Peyer's patch (tissue), 4 donors: ENCODE results near the gene BLOC1S3. TPM values are rescaled to one million over a fixed set of nuclear protein-coding genes. Genes with fewer than 3 reads are reported as not detected.
A peak's percentile ranks its signal among the peaks of the same experiment; 100 is the strongest.

Experiments
- DNase-seq, 3 donors: peaks; one replicate each; pipeline ENCODE4 v3.0.0-alpha.2; 2017 to 2019
- H3K27ac ChIP-seq, 4 donors: fragments of 200-600 bp; sonication (generic); one replicate each; pipeline ENCODE4 v1.5.1; 2016 to 2019
- H3K27me3 ChIP-seq, 2 donors: fragments of 200-600 bp; sonication (generic); one replicate each; pipeline ENCODE4 v1.5.1; 2019
- H3K36me3 ChIP-seq, 3 donors: fragments of 200-600 bp; sonication (generic); one replicate each; pipeline ENCODE4 v1.5.1; 2016 to 2019
- H3K4me1 ChIP-seq, 4 donors: fragments of 200-600 bp; sonication (generic); one replicate each; pipeline ENCODE4 v1.5.1; 2016 to 2019
- H3K4me3 ChIP-seq, 4 donors: fragments of 200-600 bp; sonication (generic); 1 replicate in 3 of 4; 2 replicates in 1 of 4; pipeline ENCODE4 v1.5.1; 2016 to 2019; ENCODE audit warnings: mild to moderate bottlenecking in 1 of 4
- H3K9me3 ChIP-seq, 4 donors: fragments of 200-600 bp; sonication (generic); one replicate each; pipeline ENCODE4 v1.5.1; 2016 to 2019; ENCODE audit warnings: mild to moderate bottlenecking in 1 of 4
- POLR2A ChIP-seq, 2 donors: fragments of 450-650 bp; IDR thresholded peaks; one replicate each; pipeline ENCODE4 v1.5.1; 2017; ENCODE audit warnings: antibody characterized with exemption in 2 of 2, mild to moderate bottlenecking in 2 of 2, moderate library complexity in 2 of 2
- total RNA-seq, 4 donors: library from RNA; depleted of rRNA; stranded (reverse); fragments of >200 nt; gene quantifications; one replicate each; pipeline ENCODE4 v1.1.0, GENCODE V29; 2016
- TF ChIP-seq, protein P1 (sequence below), 6 experiments: fragments of 450-650 bp in 4 of 6; fragments of 200-600 bp in 2 of 6; sonication (generic) in 1 of 6; IDR thresholded peaks; one replicate each; pipeline ENCODE4 v1.5.1; 2017 to 2019; ENCODE audit warnings: antibody characterized with exemption in 6 of 6, mild to moderate bottlenecking in 3 of 6, moderate library complexity in 1 of 6

Gene BLOC1S3
- total RNA-seq, 4 donors from 2014 or later, result 6.6 to 18.0 (median 10.3) TPM

DNA sequence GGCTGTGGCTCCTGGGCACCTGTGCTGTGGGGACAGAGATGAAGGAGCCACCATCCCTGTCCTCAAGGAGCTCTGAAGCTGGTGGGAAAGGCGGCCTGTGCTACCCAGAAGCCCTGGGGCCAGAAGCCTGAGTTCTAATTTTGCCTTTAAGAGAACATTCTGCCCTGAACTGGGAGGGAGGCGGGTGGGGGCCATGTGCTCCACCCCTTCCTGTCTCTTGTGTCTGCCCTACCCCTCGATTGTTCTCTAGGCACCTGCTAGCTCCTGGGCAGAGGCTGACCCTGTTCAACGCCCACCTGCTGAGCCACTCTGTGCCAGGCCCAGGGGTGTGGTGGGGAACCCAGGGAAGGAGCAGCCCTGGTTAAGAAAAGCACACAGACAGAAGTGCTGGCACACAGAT is 6.4 kb upstream of the BLOC1S3 start:
- H3K27ac ChIP-seq, result peak overlapping the region in 2 of 4 donors; percentile 9 to 49
- no peaks in the 10 kb centered on the region for H3K36me3 ChIP-seq
- no peaks in the 10 kb centered on the region for H3K27me3 ChIP-seq
- no peaks in the 10 kb centered on the region for H3K9me3 ChIP-seq
- peak in 1 of 3 donors; percentile 46 for DNase-seq
- peaks cover 0 to 14% (median 5%) of the 10 kb centered on the region in 4 donors for H3K4me1 ChIP-seq
- H3K4me3 ChIP-seq, result no peak overlapping the region
- TF ChIP-seq POLR2A (IDR thresholded peaks at IDR 0.05), result no peak
- TF ChIP-seq, protein P1, sequence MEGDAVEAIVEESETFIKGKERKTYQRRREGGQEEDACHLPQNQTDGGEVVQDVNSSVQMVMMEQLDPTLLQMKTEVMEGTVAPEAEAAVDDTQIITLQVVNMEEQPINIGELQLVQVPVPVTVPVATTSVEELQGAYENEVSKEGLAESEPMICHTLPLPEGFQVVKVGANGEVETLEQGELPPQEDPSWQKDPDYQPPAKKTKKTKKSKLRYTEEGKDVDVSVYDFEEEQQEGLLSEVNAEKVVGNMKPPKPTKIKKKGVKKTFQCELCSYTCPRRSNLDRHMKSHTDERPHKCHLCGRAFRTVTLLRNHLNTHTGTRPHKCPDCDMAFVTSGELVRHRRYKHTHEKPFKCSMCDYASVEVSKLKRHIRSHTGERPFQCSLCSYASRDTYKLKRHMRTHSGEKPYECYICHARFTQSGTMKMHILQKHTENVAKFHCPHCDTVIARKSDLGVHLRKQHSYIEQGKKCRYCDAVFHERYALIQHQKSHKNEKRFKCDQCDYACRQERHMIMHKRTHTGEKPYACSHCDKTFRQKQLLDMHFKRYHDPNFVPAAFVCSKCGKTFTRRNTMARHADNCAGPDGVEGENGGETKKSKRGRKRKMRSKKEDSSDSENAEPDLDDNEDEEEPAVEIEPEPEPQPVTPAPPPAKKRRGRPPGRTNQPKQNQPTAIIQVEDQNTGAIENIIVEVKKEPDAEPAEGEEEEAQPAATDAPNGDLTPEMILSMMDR (IDR thresholded peaks at IDR 0.05), result no peak

DNA sequence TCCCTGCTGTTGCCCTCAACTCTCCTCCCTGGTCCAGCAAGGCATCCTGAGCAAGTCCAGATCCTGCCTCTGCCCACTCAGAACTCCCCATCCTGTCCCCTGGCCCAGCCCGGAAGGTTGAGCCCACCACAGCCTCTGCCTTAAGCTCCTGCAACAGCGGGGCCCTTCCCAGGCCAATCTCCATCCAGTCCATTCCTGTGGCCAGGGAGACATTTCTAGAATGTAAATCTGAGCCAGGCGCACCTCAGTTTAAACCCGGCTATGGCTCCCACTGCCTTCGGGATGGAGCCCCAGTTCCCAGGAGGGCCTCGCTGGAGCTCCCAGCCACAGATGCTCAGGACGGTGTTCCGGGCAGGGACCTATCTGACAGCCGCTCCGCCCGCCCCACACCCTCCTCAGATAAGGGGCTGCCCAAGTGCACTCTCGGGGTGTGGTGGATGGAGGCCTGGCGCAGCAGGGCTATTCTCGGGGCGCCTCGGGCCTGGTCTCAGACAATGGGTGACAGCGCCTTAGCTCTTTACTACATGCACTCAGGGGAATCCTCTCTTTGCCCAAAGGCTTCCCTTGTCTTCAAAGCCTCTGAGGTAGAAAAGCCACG is 5.9 kb upstream of the BLOC1S3 start:
- H3K4me3 ChIP-seq, result no peak overlapping the region
- H3K36me3 ChIP-seq, result no peaks in the 10 kb centered on the region
- TF ChIP-seq, protein P1 (IDR thresholded peaks at IDR 0.05), result no peak
- TF ChIP-seq POLR2A (IDR thresholded peaks at IDR 0.05), result no peak
- H3K4me1 ChIP-seq, result peaks cover 0 to 19% (median 10%) of the 10 kb centered on the region in 4 donors
- no peak for DNase-seq
- no peaks in the 10 kb centered on the region for H3K27me3 ChIP-seq
- no peaks in the 10 kb centered on the region for H3K9me3 ChIP-seq
- peak overlapping the region in 2 of 4 donors; percentile 9 to 49 for H3K27ac ChIP-seq

DNA sequence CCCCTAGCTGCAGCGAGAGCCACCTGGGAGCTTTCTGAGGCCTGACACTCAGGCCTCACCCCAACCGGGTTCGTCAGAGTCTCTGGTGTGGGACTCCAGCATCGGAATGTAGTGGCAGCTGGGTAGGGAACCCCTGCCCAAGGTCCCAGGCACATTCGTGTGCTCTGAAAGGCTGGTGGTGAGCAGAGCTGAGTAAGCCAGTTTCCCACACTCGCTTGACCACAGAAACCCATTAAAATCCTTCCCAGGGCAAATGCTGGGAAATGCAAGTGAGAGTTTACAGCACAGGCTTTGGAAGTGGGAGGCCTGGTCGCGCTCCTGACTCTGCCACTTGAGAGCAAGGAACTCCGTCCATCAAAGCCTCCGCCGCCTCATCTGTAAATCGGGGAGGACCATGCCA is 4.8 kb upstream of the BLOC1S3 start:
- Histone ChIP-seq H3K9me3 (no peaks in the 10 kb centered on the region), H3K4me1 (peaks cover 0 to 19% (median 11%) of the 10 kb centered on the region in 4 donors)

DNA sequence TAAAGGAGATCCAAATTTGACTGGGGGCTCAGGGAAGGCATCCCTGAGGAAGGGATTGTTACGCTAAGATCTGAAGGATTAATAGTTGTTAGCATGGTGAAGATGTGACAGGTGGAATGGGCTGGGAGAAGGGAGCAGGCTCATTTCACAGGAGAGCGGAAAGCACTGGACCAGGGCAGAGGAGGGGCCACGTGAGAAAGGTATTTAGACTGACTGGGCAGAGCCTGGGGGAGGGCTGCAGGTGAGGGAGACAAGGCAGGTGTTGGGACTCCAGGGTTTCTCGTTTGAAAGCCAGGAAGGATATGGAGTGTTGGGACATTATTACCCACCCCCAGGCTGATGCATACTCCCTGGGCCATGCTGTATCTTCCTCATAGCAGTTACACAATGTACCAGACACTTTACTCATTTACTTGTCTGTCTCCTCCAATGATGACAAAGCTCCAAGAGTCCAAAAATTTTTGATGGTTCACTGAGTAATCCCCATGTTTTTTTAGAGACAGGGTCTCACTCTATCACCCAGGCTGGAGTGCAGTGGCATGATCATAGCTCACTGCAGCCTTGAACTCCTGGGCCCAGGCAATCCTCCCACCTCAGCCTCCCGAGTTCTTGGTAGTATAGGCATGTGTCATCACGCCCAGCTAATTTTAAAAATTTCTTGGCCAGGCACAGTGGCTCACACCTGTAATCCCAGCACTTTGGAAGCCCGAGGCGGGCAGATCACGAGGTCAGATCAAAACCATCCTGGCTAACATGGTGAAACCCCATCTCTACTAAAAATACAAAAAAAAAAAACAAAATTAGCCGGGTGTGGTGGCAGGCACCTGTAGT is 2.9 kb upstream of the BLOC1S3 start:
- Histone ChIP-seq H3K36me3 (no peaks in the 10 kb centered on the region), H3K9me3 (no peaks in the 10 kb centered on the region), H3K4me3 (no peak overlapping the region), H3K4me1 (peaks cover 0 to 31% (median 21%) of the 10 kb centered on the region in 4 donors), H3K27ac (no peak overlapping the region), H3K27me3 (no peaks in the 10 kb centered on the region)
- DNase-seq, result no peak
- TF ChIP-seq, protein P1 (IDR thresholded peaks at IDR 0.05), result no peak
- no peak for TF ChIP-seq POLR2A (IDR thresholded peaks at IDR 0.05)

More for the DNA sequence above, 4.8 kb upstream of the BLOC1S3 start:
- H3K36me3 ChIP-seq, result no peaks in the 10 kb centered on the region
- no peak overlapping the region for H3K27ac ChIP-seq
- H3K27me3 ChIP-seq, result no peaks in the 10 kb centered on the region
- TF ChIP-seq POLR2A (IDR thresholded peaks at IDR 0.05), result no peak
- TF ChIP-seq, protein P1 (IDR thresholded peaks at IDR 0.05), result no peak
- DNase-seq, result no peak
- no peak overlapping the region for H3K4me3 ChIP-seq

DNA sequence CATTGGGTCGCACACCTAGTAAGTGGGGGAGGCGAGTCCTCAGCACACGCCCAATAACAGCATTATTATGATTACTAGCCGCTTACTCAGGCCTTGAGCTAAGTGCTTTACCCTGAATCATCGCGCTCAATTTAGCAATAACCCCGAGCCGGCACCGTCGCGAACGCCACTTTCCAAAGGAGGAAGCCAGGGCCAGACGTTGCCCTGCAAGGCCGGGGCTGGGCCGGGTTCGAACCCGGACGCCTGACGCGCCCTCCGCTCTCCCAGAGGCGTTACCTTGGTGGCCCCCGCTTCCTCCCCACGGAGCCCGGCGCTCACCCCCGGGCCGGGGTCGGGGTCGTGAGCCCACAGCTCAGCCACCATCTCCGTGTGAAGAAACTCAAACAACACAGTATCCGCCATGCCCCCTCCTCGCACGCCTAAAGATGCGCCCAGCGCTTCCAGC is 745 bp upstream of the BLOC1S3 start, which contains the start of gene TRAPPC6A:
Gene TRAPPC6A, minus strand, starts transcription at position 421 of the 445 bp plus-strand sequence. Its CDS starts 19 bp downstream, at position 402.
- peak in 1 of 3 donors; percentile 24 for DNase-seq
- H3K4me3 ChIP-seq, result peak within 1 kb of the TSS; percentile 76 to 94 (median 88)
- no peaks in the 10 kb centered on the region for H3K27me3 ChIP-seq
- peak; percentile 31 to 57 for TF ChIP-seq POLR2A (IDR thresholded peaks at IDR 0.05)
- TF ChIP-seq, protein P1 (IDR thresholded peaks at IDR 0.05), result no peak
- H3K36me3 ChIP-seq, result peaks cover 0 to 5% (median 0%) of the 10 kb centered on the region in 3 donors
- no peaks in the 10 kb centered on the region for H3K9me3 ChIP-seq
- H3K4me1 ChIP-seq, result peaks cover 0 to 33% (median 23%) of the 10 kb centered on the region in 4 donors
- H3K27ac ChIP-seq, result peak within 1 kb of the TSS; percentile 91 to 96 (median 93)
